Activated B cell treated with CpG ODN at 0.5 μM for 24 hours (primary cell): ENCODE measurements around the gene GTF2F2. TPM values are rescaled to one million over a fixed set of nuclear protein-coding genes. Genes with fewer than 3 reads are reported as not detected.

Experiments
- ATAC-seq: fragments of 200-7000 bp; cut with Tn5 transposase; one replicate; pipeline ENCODE4 v1.10.0; 2021; ENCODE audit warnings: low read depth, mild to moderate bottlenecking, moderate library complexity
- CTCF ChIA-PET: fragments of 350-600 bp; sonication (Branson Sonifier 250); formaldehyde crosslinking; loops from one replicate; lab custom pipeline; 2021; ENCODE audit warnings: antibody characterized with exemption; lab: Charles Lee
- POLR2A ChIA-PET: fragments of 350-600 bp; sonication (Branson Sonifier 250); formaldehyde crosslinking; loops from one replicate; lab custom pipeline; 2021; ENCODE audit warnings: antibody characterized with exemption; lab: Charles Lee
- DNase-seq: peaks from one replicate; pipeline ENCODE4 v3.0.0; 2022
- H3K27ac Mint-ChIP-seq: one replicate; pipeline ENCODE4 v1.8.0; 2020; ENCODE audit warnings: mixed read lengths
- H3K27me3 Mint-ChIP-seq: one replicate; pipeline ENCODE4 v1.8.0; 2021; ENCODE audit warnings: mixed read lengths
- H3K36me3 Mint-ChIP-seq: one replicate; pipeline ENCODE4 v1.8.0; 2021; ENCODE audit warnings: low read depth, mixed read lengths
- H3K4me1 Mint-ChIP-seq: one replicate; pipeline ENCODE4 v1.8.0; 2021; ENCODE audit warnings: mixed read lengths
- H3K4me3 Mint-ChIP-seq: one replicate; pipeline ENCODE4 v1.8.0; 2020; ENCODE audit warnings: mild to moderate bottlenecking, mixed read lengths
- H3K9me3 Mint-ChIP-seq: one replicate; pipeline ENCODE4 v1.8.0; 2020; ENCODE audit warnings: mixed read lengths
- intact Hi-C: fragments of 100-400 bp; cut with micrococcal nuclease; formaldehyde crosslinking; loops from one replicate; pipeline ENCODE4 v1.15.1; 2024
- total RNA-seq: library from RNA; stranded (reverse); gene quantifications from 2 replicates; pipeline ENCODE4 v1.2.3, GENCODE V29; 2022
- TF ChIP-seq, protein P1 (sequence below): fragments of 200-600 bp; IDR thresholded peaks from one replicate; pipeline ENCODE4 v1.8.0; 2022; ENCODE audit warnings: antibody characterized with exemption, mild to moderate bottlenecking

Gene GTF2F2
- total RNA-seq, 1 donor from 2014 or later, result 19.8 TPM

DNA sequence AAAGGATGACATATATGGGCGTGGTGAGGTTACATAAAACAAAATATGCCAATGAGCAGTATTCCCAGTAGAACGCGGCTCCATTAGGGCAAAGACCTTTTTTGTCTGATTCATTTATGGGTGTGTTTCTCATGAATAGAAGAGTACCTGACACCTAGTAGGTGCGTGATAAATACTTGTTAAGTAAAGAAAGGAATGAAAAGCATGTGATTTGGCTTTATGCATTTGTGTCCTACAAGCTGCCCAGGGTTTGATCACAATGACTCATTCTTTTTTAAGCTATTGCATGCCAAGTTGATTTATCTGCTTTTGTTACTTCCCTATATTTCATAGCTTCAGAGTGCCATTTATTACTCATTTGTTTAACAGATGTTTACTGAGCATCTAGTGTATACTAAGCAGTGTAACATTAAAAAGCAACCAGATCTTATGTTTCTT lies 99.6 kb downstream of the GTF2F2 start:
- ChIA-PET CTCF (no interaction called here), POLR2A (no interaction called here)
- no peak overlapping the region for H3K4me3 Mint-ChIP-seq
- DNase-seq (no peak), ATAC-seq (no peak)
- H3K9me3 Mint-ChIP-seq, result no peaks in the 10 kb centered on the region
- no peak overlapping the region for H3K27ac Mint-ChIP-seq
- intact Hi-C loops, result no loop called here
- no peaks in the 10 kb centered on the region for H3K27me3 Mint-ChIP-seq
- H3K4me1 Mint-ChIP-seq, result peaks cover 22% of the 10 kb centered on the region
- TF ChIP-seq, protein P1, sequence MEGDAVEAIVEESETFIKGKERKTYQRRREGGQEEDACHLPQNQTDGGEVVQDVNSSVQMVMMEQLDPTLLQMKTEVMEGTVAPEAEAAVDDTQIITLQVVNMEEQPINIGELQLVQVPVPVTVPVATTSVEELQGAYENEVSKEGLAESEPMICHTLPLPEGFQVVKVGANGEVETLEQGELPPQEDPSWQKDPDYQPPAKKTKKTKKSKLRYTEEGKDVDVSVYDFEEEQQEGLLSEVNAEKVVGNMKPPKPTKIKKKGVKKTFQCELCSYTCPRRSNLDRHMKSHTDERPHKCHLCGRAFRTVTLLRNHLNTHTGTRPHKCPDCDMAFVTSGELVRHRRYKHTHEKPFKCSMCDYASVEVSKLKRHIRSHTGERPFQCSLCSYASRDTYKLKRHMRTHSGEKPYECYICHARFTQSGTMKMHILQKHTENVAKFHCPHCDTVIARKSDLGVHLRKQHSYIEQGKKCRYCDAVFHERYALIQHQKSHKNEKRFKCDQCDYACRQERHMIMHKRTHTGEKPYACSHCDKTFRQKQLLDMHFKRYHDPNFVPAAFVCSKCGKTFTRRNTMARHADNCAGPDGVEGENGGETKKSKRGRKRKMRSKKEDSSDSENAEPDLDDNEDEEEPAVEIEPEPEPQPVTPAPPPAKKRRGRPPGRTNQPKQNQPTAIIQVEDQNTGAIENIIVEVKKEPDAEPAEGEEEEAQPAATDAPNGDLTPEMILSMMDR, result no peak
- H3K36me3 Mint-ChIP-seq, result peaks cover 14% of the 10 kb centered on the region

DNA sequence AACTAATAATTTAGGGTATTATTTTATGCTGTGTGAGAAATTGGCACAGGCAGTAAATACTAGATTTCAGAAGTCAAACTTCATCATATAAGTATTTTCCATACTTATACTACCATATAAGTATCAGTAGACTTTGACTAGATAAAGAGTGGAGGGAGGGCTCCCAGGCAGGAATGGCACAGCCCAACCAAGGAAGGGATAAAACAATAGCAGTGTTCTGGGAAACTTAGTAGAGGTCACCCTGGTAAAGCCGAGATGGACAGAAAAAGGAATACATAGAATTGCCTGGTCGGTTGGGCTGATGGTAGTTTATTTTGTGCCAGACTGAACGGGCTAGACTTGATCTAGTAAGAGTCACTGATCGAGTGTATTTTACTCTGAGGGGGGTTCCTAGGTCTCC lies 100.1 kb downstream of the GTF2F2 start:
- intact Hi-C loops, result no loop called here
- Mint-ChIP-seq H3K9me3 (no peaks in the 10 kb centered on the region), H3K4me3 (no peak overlapping the region), H3K27me3 (no peaks in the 10 kb centered on the region), H3K36me3 (peaks cover 14% of the 10 kb centered on the region), H3K4me1 (peaks cover 22% of the 10 kb centered on the region), H3K27ac (no peak overlapping the region)
- ChIA-PET POLR2A (no interaction called here), CTCF (no interaction called here)
- TF ChIP-seq, protein P1, result no peak
- no peak for ATAC-seq
- no peak for DNase-seq

DNA sequence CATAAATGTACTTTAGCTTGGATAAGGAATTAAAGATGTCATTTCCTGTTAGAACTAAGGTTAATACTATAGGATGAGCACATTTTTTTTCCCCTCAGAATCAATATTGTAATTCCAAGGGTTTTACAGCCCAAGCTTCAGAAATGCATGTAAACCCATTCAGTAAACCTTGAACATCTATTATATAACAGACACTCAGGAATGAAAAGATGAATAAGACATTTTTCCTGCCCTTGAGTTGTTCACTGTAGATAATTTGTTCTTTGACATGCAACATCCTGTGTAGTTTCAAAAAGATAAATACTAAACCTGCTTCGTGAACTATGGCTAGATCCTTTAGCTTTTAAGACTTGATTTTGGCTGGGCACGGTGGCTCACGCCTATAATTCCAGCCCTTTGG lies 102.2 kb downstream of the GTF2F2 start:
- H3K27ac Mint-ChIP-seq, result no peak overlapping the region
- DNase-seq (no peak), ATAC-seq (no peak)
- ChIA-PET CTCF (no interaction called here), POLR2A (interaction anchor here (0.6 kb wide), 1 partner anchor 12 kb away, joined by 5 read pairs; no protein-coding TSS in a partner anchor)
- TF ChIP-seq, protein P1, result no peak
- no peaks in the 10 kb centered on the region for H3K27me3 Mint-ChIP-seq
- H3K4me1 Mint-ChIP-seq, result peaks cover 16% of the 10 kb centered on the region
- H3K4me3 Mint-ChIP-seq, result no peak overlapping the region
- intact Hi-C loops, result no loop called here
- H3K9me3 Mint-ChIP-seq, result no peaks in the 10 kb centered on the region
- H3K36me3 Mint-ChIP-seq, result peaks cover 9% of the 10 kb centered on the region

DNA sequence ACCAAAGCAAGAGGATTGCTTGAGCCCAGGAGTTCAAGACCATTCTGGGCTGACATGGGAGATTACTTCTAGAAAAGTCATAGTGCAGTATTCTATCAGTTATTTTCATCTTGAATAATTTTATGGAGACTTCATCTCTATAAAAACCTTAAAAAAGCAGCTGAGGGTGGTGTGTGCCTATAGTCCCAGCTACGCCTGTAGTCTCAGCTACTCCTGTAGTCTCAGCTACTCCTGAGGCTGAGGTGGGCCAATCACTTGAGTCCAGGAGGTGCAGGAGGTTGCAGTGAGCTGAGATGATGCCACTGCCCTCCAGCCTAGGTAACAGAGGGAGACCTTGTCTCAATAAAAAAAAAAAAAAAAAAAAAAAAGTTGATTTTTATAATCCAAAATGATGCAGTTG lies 102.6 kb downstream of the GTF2F2 start:
- TF ChIP-seq, protein P1, result no peak
- intact Hi-C loops, result no loop called here
- ChIA-PET POLR2A (interaction anchor here (0.6 kb wide), 1 partner anchor 11 kb away, joined by 5 read pairs; no protein-coding TSS in a partner anchor), CTCF (no interaction called here)
- H3K27me3 Mint-ChIP-seq, result no peaks in the 10 kb centered on the region
- peaks cover 14% of the 10 kb centered on the region for H3K4me1 Mint-ChIP-seq
- H3K9me3 Mint-ChIP-seq, result no peaks in the 10 kb centered on the region
- no peak overlapping the region for H3K27ac Mint-ChIP-seq
- ATAC-seq (no peak), DNase-seq (no peak)
- no peak overlapping the region for H3K4me3 Mint-ChIP-seq
- H3K36me3 Mint-ChIP-seq, result peaks cover 12% of the 10 kb centered on the region

DNA sequence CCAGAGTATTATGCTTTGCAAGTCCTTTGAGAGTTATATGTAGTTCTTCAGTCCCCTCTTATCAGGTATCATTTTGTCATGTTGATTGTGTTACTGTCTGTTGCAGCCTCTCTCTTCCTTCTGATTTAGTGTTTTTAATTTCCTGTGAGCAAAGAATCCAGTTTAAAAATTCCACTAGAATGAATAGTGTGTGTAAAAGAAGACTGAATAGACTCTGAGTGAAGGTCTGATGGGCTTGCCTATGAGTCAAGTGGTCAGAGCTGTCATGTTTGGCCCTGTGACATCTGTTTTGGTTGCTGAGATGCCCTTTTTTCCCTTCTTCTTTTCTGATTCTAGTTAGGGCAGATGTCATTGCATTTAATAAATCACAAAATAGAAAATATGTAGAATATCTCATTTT lies 103.9 kb downstream of the GTF2F2 start:
- DNase-seq, result no peak
- Mint-ChIP-seq H3K27ac (no peak overlapping the region), H3K4me1 (peaks cover 6% of the 10 kb centered on the region), H3K9me3 (no peaks in the 10 kb centered on the region), H3K36me3 (peaks cover 20% of the 10 kb centered on the region), H3K4me3 (no peak overlapping the region), H3K27me3 (no peaks in the 10 kb centered on the region)
- CTCF ChIA-PET, result no interaction called here
- TF ChIP-seq, protein P1, result no peak
- intact Hi-C loops, result no loop called here
- ATAC-seq, result no peak
- POLR2A ChIA-PET, result no interaction called here
